ENCODE results near the gene BEND3.

BEND3 gene

GRCh38 chr6:107129370-107129925, 14.1 kb upstream of the BEND3 start:
- POLR2A ChIA-PET = no interaction called here
- no peak for TF ChIP-seq CTCF (IDR thresholded peaks at IDR 0.05; ENCODE audit: control extremely low read depth, extremely low read depth, low read depth, missing control alignments)
- CTCF ChIA-PET = interaction anchor here (1.3 to 1.8 kb wide), 2 partner anchors 16 to 102 kb away, joined by 3 to 8 read pairs; no protein-coding TSS in a partner anchor
- DNase-seq (ENCODE audit: extremely low spot score) = no peak

- ChIA-PET POLR2A (no interaction called here), CTCF (interaction anchor here (1.3 to 1.8 kb wide), 2 partner anchors 15 to 101 kb away, joined by 3 to 8 read pairs; no protein-coding TSS in a partner anchor)
Observed at GRCh38 chr6:107128577-107128976, 13.3 kb upstream of the BEND3 start.

GRCh38 chr6:107128175-107128574, 12.9 kb upstream of the BEND3 start:
- ChIA-PET POLR2A (no interaction called here), CTCF (interaction anchor here (1.3 to 1.8 kb wide), 2 partner anchors 15 to 101 kb away, joined by 3 to 8 read pairs; no protein-coding TSS in a partner anchor)

More at GRCh38 chr6:107128577-107128976, 13.3 kb upstream of the BEND3 start:
- no peak for TF ChIP-seq CTCF (IDR thresholded peaks at IDR 0.05; ENCODE audit: control extremely low read depth, extremely low read depth, low read depth, missing control alignments)
- no peak for DNase-seq (ENCODE audit: extremely low spot score)

GRCh38 chr6:107125771-107126170, 10.5 kb upstream of the BEND3 start:
- POLR2A ChIA-PET = no interaction called here
- DNase-seq (ENCODE audit: extremely low spot score) = no peak
- CTCF ChIA-PET = interaction anchor here (2.6 kb wide), 1 partner anchor 12 kb away, joined by 11 read pairs; no protein-coding TSS in a partner anchor

More at GRCh38 chr6:107128175-107128574, 12.9 kb upstream of the BEND3 start:
- no peak for TF ChIP-seq CTCF (IDR thresholded peaks at IDR 0.05; ENCODE audit: control extremely low read depth, extremely low read depth, low read depth, missing control alignments)
- DNase-seq (ENCODE audit: extremely low spot score) = no peak

GRCh38 chr6:107124934-107125348, 9.6 kb upstream of the BEND3 start:
- DNase-seq (ENCODE audit: extremely low spot score) = no peak
- ChIA-PET CTCF (interaction anchor here (1.1 to 2.6 kb wide), 2 partner anchors 11 to 97 kb away, joined by 3 to 11 read pairs; partner anchors contain the start of gene MTRES1), POLR2A (interaction anchor here (1.2 kb wide), 1 partner anchor 11 kb away, joined by 3 read pairs; no protein-coding TSS in a partner anchor)
- TF ChIP-seq CTCF (IDR thresholded peaks at IDR 0.05; ENCODE audit: control extremely low read depth, extremely low read depth, low read depth, missing control alignments) = no peak

More at GRCh38 chr6:107125771-107126170, 10.5 kb upstream of the BEND3 start:
- no peak for TF ChIP-seq CTCF (IDR thresholded peaks at IDR 0.05; ENCODE audit: control extremely low read depth, extremely low read depth, low read depth, missing control alignments)

GRCh38 chr6:107123501-107123900, 8.2 kb upstream of the BEND3 start:
- no peak for DNase-seq (ENCODE audit: extremely low spot score)
- CTCF ChIA-PET = interaction anchor here (1.4 kb wide), 1 partner anchor 8 kb away, joined by 6 read pairs; no protein-coding TSS in a partner anchor
- POLR2A ChIA-PET = interaction anchor here (0.7 to 1.2 kb wide), 2 partner anchors 9 to 54 kb away, joined by 3 to 8 read pairs; no protein-coding TSS in a partner anchor
- TF ChIP-seq CTCF (IDR thresholded peaks at IDR 0.05; ENCODE audit: control extremely low read depth, extremely low read depth, low read depth, missing control alignments) = no peak
